Measurements from ENCODE around the gene IRAK4.
"Not testable (repeated sequence)": the region's sequence is repeated elsewhere in the genome, so short reads cannot be mapped to it uniquely, and the experiment has no call there.

The IRAK4 gene

GRCh38 chr12:43740511-43741100, 18.1 kb upstream of the IRAK4 start:
- H3K4me1 ChIP-seq (ENCODE audit: control insufficient read depth, insufficient read depth, low read length, unreplicated experiment), result peaks cover 59% of the 10 kb centered on the region
- no peaks in the 10 kb centered on the region for H3K27me3 ChIP-seq (ENCODE audit: insufficient read depth, low read length)
- H3K79me2 ChIP-seq (ENCODE audit: control insufficient read depth, insufficient read depth, low read length, unreplicated experiment), result no peaks in the 10 kb centered on the region
- H3K4me3 ChIP-seq (ENCODE audit: low read depth, low read length), result no peak overlapping the region
- peak overlapping the region; percentile 82 for H3K27ac ChIP-seq (ENCODE audit: low read depth, low read length)
- peak overlapping the region; percentile 43 for H2AFZ ChIP-seq (ENCODE audit: low read length, unreplicated experiment)
- peaks cover 29% of the 10 kb centered on the region for H3K36me3 ChIP-seq (ENCODE audit: insufficient read depth, low read length)

DNA sequence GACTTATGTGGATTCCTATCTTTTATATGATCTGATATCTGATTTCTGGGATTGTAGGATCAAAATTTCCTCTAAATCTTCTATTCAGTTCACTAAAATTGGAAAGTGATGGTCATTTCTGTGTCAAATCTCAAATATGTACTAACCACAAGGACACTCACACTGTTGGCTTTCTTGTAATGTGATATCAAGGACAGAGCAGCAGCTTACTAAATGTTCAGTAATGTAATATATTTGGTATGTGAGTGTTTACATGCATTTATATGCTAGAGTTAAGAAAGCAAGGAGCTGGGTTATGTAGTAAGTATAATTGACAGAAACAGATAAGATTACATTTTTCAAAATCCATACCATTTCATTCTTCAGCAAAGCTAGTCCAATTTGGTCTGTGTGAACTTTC, 16.6 kb upstream of the IRAK4 start:
- no peak overlapping the region for H3K4me3 ChIP-seq (ENCODE audit: low read depth, low read length)
- H3K4me1 ChIP-seq (ENCODE audit: control insufficient read depth, insufficient read depth, low read length, unreplicated experiment), result peaks cover 49% of the 10 kb centered on the region
- H2AFZ ChIP-seq (ENCODE audit: low read length, unreplicated experiment), result no peak overlapping the region
- no peaks in the 10 kb centered on the region for H3K27me3 ChIP-seq (ENCODE audit: insufficient read depth, low read length)
- peaks cover 42% of the 10 kb centered on the region for H3K36me3 ChIP-seq (ENCODE audit: insufficient read depth, low read length)
- H3K79me2 ChIP-seq (ENCODE audit: control insufficient read depth, insufficient read depth, low read length, unreplicated experiment), result no peaks in the 10 kb centered on the region
- H3K27ac ChIP-seq (ENCODE audit: low read depth, low read length), result peak overlapping the region; percentile 82

DNA sequence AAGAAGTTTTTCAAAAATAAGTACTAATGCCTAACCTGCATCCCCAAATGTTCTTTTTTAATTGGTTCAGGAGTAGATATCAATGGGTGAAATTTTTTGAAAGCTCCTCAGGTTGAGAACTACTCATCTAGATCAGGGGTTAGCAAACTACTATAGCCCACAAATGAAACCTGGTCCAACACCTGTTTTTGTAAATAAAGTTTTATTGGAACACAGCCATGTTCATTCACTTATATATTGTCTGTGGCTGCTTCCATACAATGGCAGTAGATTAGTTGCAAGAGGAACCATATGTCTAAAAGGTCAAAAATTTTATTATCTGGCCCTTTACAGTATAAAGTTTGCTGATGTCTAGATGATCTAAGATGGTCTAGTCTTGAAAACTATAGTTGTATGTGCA, 13.9 kb upstream of the IRAK4 start:
- Histone ChIP-seq H3K36me3 (ENCODE audit: insufficient read depth, low read length) (peaks cover 42% of the 10 kb centered on the region), H3K27ac (ENCODE audit: low read depth, low read length) (no peak overlapping the region), H3K4me3 (ENCODE audit: low read depth, low read length) (no peak overlapping the region), H2AFZ (ENCODE audit: low read length, unreplicated experiment) (no peak overlapping the region), H3K27me3 (ENCODE audit: insufficient read depth, low read length) (no peaks in the 10 kb centered on the region), H3K4me1 (ENCODE audit: control insufficient read depth, insufficient read depth, low read length, unreplicated experiment) (peaks cover 28% of the 10 kb centered on the region), H3K79me2 (ENCODE audit: control insufficient read depth, insufficient read depth, low read length, unreplicated experiment) (no peaks in the 10 kb centered on the region)

DNA sequence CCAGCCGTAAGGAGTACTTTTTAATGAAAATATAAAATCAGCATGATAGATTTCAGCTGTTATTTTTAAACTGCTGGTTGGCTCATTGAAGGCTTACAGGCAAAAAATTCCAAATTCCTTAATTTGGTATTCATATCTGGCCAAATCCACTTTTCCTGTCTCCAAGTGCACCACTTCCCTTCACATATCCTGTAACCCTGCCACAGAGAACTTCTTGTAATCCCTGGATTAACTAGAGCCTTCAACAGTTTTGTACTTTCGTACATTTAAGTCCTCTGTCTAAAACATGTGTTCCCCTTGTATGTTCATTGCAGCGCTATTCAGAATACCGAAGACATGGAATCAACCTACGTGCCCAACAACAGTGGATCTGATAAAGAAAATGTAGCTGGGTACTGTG, 9.7 kb upstream of the IRAK4 start:
- H3K79me2 ChIP-seq (ENCODE audit: control insufficient read depth, insufficient read depth, low read length, unreplicated experiment), result peaks cover 6% of the 10 kb centered on the region
- H3K27me3 ChIP-seq (ENCODE audit: insufficient read depth, low read length), result no peaks in the 10 kb centered on the region
- H2AFZ ChIP-seq (ENCODE audit: low read length, unreplicated experiment), result no peak overlapping the region
- H3K4me1 ChIP-seq (ENCODE audit: control insufficient read depth, insufficient read depth, low read length, unreplicated experiment), result no peaks in the 10 kb centered on the region
- H3K27ac ChIP-seq (ENCODE audit: low read depth, low read length), result no peak overlapping the region
- peaks cover 38% of the 10 kb centered on the region for H3K36me3 ChIP-seq (ENCODE audit: insufficient read depth, low read length)
- H3K4me3 ChIP-seq (ENCODE audit: low read depth, low read length), result no peak overlapping the region

DNA sequence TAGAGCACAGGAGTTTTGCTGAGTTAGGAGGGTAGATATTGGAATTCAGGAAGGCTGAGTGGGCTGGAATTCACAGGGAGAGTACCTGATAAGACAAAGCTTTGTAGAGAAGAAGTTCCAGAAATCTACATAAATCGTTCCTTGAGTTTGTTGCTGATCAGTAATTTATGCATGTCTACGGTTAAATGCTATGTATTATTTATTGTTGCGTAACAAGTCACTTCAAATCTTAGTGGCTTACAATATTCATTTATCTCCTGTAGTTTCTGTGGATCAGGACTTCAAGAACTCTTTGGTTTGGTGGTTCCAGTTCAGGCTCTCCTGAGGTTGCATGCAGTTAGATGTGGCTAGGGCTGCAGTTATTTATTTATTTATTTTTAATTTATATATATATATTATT, 7.9 kb upstream of the IRAK4 start:
- Histone ChIP-seq H3K4me1 (ENCODE audit: control insufficient read depth, insufficient read depth, low read length, unreplicated experiment) (no peaks in the 10 kb centered on the region), H3K27me3 (ENCODE audit: insufficient read depth, low read length) (no peaks in the 10 kb centered on the region), H3K36me3 (ENCODE audit: insufficient read depth, low read length) (peaks cover 31% of the 10 kb centered on the region), H3K79me2 (ENCODE audit: control insufficient read depth, insufficient read depth, low read length, unreplicated experiment) (peaks cover 6% of the 10 kb centered on the region), H2AFZ (ENCODE audit: low read length, unreplicated experiment) (no peak overlapping the region), H3K27ac (ENCODE audit: low read depth, low read length) (no peak overlapping the region), H3K4me3 (ENCODE audit: low read depth, low read length) (no peak overlapping the region)

- not testable (repeated sequence) for H3K27me3 ChIP-seq (ENCODE audit: insufficient read depth, low read length); H3K4me1 ChIP-seq (ENCODE audit: control insufficient read depth, insufficient read depth, low read length, unreplicated experiment); H3K4me3 ChIP-seq (ENCODE audit: low read depth, low read length); H3K27ac ChIP-seq (ENCODE audit: low read depth, low read length); H2AFZ ChIP-seq (ENCODE audit: low read length, unreplicated experiment)
- Histone ChIP-seq H3K36me3 (ENCODE audit: insufficient read depth, low read length) (peaks cover 27% of the 10 kb centered on the region), H3K79me2 (ENCODE audit: control insufficient read depth, insufficient read depth, low read length, unreplicated experiment) (peaks cover 12% of the 10 kb centered on the region)
These were observed 7.4 kb upstream of the IRAK4 start for GRCh38 chr12:43751360-43751759.

GRCh38 chr12:43754015-43754414, 4.7 kb upstream of the IRAK4 start:
- H3K4me3 ChIP-seq (ENCODE audit: low read depth, low read length), result no peak overlapping the region
- H3K27me3 ChIP-seq (ENCODE audit: insufficient read depth, low read length), result no peaks in the 10 kb centered on the region
- H2AFZ ChIP-seq (ENCODE audit: low read length, unreplicated experiment), result no peak overlapping the region
- H3K27ac ChIP-seq (ENCODE audit: low read depth, low read length), result no peak overlapping the region
- H3K4me1 ChIP-seq (ENCODE audit: control insufficient read depth, insufficient read depth, low read length, unreplicated experiment), result peaks cover 6% of the 10 kb centered on the region
- peaks cover 20% of the 10 kb centered on the region for H3K36me3 ChIP-seq (ENCODE audit: insufficient read depth, low read length)
- H3K79me2 ChIP-seq (ENCODE audit: control insufficient read depth, insufficient read depth, low read length, unreplicated experiment), result peaks cover 28% of the 10 kb centered on the region

DNA sequence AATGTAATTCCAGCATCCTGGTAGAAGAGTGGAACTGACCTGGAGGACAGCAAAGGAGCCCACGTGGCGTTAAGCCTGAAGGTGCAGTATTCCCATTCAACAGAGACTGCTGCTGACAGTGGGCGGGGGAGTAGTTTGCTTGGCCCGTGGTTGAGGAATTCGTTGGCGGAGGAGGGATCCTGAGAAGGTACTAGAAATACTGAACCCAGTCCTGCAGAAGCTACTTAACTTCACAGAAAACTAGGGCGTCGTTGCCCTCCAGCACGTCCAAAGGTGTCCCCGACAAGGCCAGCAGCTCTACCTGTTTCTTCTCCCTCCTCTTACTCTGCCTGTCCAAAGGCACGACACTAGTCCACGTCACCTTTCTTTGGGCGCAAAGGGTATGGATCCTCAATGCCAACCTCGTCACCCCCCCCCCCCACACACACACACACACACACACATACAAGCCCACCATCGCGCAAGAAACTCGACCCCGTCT, 464 bp upstream of the IRAK4 start:
- H3K79me2 ChIP-seq (ENCODE audit: control insufficient read depth, insufficient read depth, low read length, unreplicated experiment), result peaks cover 32% of the 10 kb centered on the region
- peaks cover 13% of the 10 kb centered on the region for H3K36me3 ChIP-seq (ENCODE audit: insufficient read depth, low read length)
- no peak overlapping the region for H3K27ac ChIP-seq (ENCODE audit: low read depth, low read length)
- no peaks in the 10 kb centered on the region for H3K27me3 ChIP-seq (ENCODE audit: insufficient read depth, low read length)
- peak overlapping the region; percentile 69 for H2AFZ ChIP-seq (ENCODE audit: low read length, unreplicated experiment)
- peaks cover 16% of the 10 kb centered on the region for H3K4me1 ChIP-seq (ENCODE audit: control insufficient read depth, insufficient read depth, low read length, unreplicated experiment)
- peak overlapping the region; percentile 83 for H3K4me3 ChIP-seq (ENCODE audit: low read depth, low read length)

GRCh38 chr12:43760396-43760795, 1.6 kb downstream of the IRAK4 start:
- Histone ChIP-seq H3K4me3 (ENCODE audit: low read depth, low read length) (peak overlapping the region; percentile 83), H3K36me3 (ENCODE audit: insufficient read depth, low read length) (no peaks in the 10 kb centered on the region), H3K27me3 (ENCODE audit: insufficient read depth, low read length) (no peaks in the 10 kb centered on the region), H3K4me1 (ENCODE audit: control insufficient read depth, insufficient read depth, low read length, unreplicated experiment) (peaks cover 16% of the 10 kb centered on the region), H3K27ac (ENCODE audit: low read depth, low read length) (no peak overlapping the region), H2AFZ (ENCODE audit: low read length, unreplicated experiment) (no peak overlapping the region), H3K79me2 (ENCODE audit: control insufficient read depth, insufficient read depth, low read length, unreplicated experiment) (peaks cover 32% of the 10 kb centered on the region)

GRCh38 chr12:43761500-43761899, 2.7 kb downstream of the IRAK4 start:
- Histone ChIP-seq H3K79me2 (ENCODE audit: control insufficient read depth, insufficient read depth, low read length, unreplicated experiment) (peaks cover 25% of the 10 kb centered on the region), H3K4me3 (ENCODE audit: low read depth, low read length) (peak overlapping the region; percentile 83; the same call in 1 of the 2 replicates), H3K27ac (ENCODE audit: low read depth, low read length) (no peak overlapping the region)

GRCh38 chr12:43762596-43762995, 3.8 kb downstream of the IRAK4 start:
- Histone ChIP-seq H3K36me3 (ENCODE audit: insufficient read depth, low read length) (no peaks in the 10 kb centered on the region), H3K27me3 (ENCODE audit: insufficient read depth, low read length) (no peaks in the 10 kb centered on the region), H3K27ac (ENCODE audit: low read depth, low read length) (no peak overlapping the region)

More at GRCh38 chr12:43761500-43761899, 2.7 kb downstream of the IRAK4 start:
- Histone ChIP-seq H3K4me1 (ENCODE audit: control insufficient read depth, insufficient read depth, low read length, unreplicated experiment) (peaks cover 16% of the 10 kb centered on the region), H2AFZ (ENCODE audit: low read length, unreplicated experiment) (no peak overlapping the region), H3K27me3 (ENCODE audit: insufficient read depth, low read length) (no peaks in the 10 kb centered on the region), H3K36me3 (ENCODE audit: insufficient read depth, low read length) (no peaks in the 10 kb centered on the region)

More at GRCh38 chr12:43762596-43762995, 3.8 kb downstream of the IRAK4 start:
- H3K4me3 ChIP-seq (ENCODE audit: low read depth, low read length), result no peak overlapping the region
- peaks cover 17% of the 10 kb centered on the region for H3K79me2 ChIP-seq (ENCODE audit: control insufficient read depth, insufficient read depth, low read length, unreplicated experiment)
- no peak overlapping the region for H2AFZ ChIP-seq (ENCODE audit: low read length, unreplicated experiment)
- peaks cover 15% of the 10 kb centered on the region for H3K4me1 ChIP-seq (ENCODE audit: control insufficient read depth, insufficient read depth, low read length, unreplicated experiment)
